ENCODE results near the gene POR. TPM values are rescaled to one million over a fixed set of nuclear protein-coding genes. Genes with fewer than 3 reads are reported as not detected.

Gene POR
- total RNA-seq, 1 experiment from 2014 or later = 151 TPM

DNA sequence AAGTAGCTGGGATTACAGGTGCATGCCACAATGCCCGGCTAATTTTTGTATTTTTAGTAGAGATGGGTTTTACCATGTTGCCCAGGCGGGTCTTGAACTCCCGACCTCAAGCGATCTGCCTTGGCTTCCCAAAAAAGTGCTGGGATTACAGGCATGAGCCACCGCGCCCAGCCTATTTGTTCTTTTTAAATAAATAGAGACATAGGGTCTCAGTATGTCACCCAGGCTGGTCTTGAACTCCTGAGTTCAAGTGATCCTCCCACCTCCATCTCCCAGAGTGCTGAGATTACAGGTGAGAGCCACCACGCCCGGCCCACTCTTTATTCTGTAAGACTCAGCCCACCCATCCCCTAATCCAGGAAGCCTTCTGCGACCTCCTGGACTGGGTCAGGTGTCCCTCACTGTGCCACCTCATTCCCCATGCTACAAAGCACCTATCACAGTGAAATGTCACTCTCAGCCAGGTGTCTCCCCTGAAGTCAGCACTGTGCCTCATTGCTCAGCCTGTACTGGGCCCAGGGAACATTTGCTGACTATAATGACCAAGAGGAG is 76.7 kb downstream of the POR start:
- TF ChIP-seq ESRRA (CRISPR knock-in tag; IDR thresholded peaks at IDR 0.05; ENCODE audit: borderline replicate concordance) = no peak
- TF ChIP-seq ZNF423 (CRISPR knock-in tag; IDR thresholded peaks at IDR 0.05) = no peak
- no peak for TF ChIP-seq PRRX2 (CRISPR knock-in tag; IDR thresholded peaks at IDR 0.05)
- TF ChIP-seq, protein P1, sequence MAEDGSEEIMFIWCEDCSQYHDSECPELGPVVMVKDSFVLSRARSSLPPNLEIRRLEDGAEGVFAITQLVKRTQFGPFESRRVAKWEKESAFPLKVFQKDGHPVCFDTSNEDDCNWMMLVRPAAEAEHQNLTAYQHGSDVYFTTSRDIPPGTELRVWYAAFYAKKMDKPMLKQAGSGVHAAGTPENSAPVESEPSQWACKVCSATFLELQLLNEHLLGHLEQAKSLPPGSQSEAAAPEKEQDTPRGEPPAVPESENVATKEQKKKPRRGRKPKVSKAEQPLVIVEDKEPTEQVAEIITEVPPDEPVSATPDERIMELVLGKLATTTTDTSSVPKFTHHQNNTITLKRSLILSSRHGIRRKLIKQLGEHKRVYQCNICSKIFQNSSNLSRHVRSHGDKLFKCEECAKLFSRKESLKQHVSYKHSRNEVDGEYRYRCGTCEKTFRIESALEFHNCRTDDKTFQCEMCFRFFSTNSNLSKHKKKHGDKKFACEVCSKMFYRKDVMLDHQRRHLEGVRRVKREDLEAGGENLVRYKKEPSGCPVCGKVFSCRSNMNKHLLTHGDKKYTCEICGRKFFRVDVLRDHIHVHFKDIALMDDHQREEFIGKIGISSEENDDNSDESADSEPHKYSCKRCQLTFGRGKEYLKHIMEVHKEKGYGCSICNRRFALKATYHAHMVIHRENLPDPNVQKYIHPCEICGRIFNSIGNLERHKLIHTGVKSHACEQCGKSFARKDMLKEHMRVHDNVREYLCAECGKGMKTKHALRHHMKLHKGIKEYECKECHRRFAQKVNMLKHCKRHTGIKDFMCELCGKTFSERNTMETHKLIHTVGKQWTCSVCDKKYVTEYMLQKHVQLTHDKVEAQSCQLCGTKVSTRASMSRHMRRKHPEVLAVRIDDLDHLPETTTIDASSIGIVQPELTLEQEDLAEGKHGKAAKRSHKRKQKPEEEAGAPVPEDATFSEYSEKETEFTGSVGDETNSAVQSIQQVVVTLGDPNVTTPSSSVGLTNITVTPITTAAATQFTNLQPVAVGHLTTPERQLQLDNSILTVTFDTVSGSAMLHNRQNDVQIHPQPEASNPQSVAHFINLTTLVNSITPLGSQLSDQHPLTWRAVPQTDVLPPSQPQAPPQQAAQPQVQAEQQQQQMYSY (CRISPR knock-in tag; IDR thresholded peaks at IDR 0.05) = no peak
- TF ChIP-seq KAT7 (CRISPR knock-in tag; IDR thresholded peaks at IDR 0.05; ENCODE audit: borderline replicate concordance) = no peak
- no peak for TF ChIP-seq RORB (CRISPR knock-in tag; IDR thresholded peaks at IDR 0.05)
- TF ChIP-seq ZNF263 (CRISPR knock-in tag; IDR thresholded peaks at IDR 0.05; ENCODE audit: low read depth) = no peak
- TF ChIP-seq, protein P2, sequence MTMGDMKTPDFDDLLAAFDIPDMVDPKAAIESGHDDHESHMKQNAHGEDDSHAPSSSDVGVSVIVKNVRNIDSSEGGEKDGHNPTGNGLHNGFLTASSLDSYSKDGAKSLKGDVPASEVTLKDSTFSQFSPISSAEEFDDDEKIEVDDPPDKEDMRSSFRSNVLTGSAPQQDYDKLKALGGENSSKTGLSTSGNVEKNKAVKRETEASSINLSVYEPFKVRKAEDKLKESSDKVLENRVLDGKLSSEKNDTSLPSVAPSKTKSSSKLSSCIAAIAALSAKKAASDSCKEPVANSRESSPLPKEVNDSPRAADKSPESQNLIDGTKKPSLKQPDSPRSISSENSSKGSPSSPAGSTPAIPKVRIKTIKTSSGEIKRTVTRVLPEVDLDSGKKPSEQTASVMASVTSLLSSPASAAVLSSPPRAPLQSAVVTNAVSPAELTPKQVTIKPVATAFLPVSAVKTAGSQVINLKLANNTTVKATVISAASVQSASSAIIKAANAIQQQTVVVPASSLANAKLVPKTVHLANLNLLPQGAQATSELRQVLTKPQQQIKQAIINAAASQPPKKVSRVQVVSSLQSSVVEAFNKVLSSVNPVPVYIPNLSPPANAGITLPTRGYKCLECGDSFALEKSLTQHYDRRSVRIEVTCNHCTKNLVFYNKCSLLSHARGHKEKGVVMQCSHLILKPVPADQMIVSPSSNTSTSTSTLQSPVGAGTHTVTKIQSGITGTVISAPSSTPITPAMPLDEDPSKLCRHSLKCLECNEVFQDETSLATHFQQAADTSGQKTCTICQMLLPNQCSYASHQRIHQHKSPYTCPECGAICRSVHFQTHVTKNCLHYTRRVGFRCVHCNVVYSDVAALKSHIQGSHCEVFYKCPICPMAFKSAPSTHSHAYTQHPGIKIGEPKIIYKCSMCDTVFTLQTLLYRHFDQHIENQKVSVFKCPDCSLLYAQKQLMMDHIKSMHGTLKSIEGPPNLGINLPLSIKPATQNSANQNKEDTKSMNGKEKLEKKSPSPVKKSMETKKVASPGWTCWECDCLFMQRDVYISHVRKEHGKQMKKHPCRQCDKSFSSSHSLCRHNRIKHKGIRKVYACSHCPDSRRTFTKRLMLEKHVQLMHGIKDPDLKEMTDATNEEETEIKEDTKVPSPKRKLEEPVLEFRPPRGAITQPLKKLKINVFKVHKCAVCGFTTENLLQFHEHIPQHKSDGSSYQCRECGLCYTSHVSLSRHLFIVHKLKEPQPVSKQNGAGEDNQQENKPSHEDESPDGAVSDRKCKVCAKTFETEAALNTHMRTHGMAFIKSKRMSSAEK (CRISPR knock-in tag; IDR thresholded peaks at IDR 0.05; ENCODE audit: borderline replicate concordance) = no peak
- TF ChIP-seq, protein P3, sequence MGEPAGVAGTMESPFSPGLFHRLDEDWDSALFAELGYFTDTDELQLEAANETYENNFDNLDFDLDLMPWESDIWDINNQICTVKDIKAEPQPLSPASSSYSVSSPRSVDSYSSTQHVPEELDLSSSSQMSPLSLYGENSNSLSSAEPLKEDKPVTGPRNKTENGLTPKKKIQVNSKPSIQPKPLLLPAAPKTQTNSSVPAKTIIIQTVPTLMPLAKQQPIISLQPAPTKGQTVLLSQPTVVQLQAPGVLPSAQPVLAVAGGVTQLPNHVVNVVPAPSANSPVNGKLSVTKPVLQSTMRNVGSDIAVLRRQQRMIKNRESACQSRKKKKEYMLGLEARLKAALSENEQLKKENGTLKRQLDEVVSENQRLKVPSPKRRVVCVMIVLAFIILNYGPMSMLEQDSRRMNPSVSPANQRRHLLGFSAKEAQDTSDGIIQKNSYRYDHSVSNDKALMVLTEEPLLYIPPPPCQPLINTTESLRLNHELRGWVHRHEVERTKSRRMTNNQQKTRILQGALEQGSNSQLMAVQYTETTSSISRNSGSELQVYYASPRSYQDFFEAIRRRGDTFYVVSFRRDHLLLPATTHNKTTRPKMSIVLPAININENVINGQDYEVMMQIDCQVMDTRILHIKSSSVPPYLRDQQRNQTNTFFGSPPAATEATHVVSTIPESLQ (CRISPR knock-in tag; IDR thresholded peaks at IDR 0.05) = no peak
- TF ChIP-seq ETV6 (CRISPR knock-in tag; IDR thresholded peaks at IDR 0.05) = no peak
- TF ChIP-seq, protein P4, sequence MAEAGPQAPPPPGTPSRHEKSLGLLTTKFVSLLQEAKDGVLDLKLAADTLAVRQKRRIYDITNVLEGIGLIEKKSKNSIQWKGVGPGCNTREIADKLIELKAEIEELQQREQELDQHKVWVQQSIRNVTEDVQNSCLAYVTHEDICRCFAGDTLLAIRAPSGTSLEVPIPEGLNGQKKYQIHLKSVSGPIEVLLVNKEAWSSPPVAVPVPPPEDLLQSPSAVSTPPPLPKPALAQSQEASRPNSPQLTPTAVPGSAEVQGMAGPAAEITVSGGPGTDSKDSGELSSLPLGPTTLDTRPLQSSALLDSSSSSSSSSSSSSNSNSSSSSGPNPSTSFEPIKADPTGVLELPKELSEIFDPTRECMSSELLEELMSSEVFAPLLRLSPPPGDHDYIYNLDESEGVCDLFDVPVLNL (CRISPR knock-in tag; IDR thresholded peaks at IDR 0.05; ENCODE audit: borderline replicate concordance, low read depth) = no peak
- TF ChIP-seq, protein P5, sequence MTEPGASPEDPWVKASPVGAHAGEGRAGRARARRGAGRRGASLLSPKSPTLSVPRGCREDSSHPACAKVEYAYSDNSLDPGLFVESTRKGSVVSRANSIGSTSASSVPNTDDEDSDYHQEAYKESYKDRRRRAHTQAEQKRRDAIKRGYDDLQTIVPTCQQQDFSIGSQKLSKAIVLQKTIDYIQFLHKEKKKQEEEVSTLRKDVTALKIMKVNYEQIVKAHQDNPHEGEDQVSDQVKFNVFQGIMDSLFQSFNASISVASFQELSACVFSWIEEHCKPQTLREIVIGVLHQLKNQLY (CRISPR knock-in tag; IDR thresholded peaks at IDR 0.05) = no peak
- TF ChIP-seq GTF2I (CRISPR knock-in tag; conservative IDR thresholded peaks at IDR 0.05) = no peak
- TF ChIP-seq ZNF219 (CRISPR knock-in tag; IDR thresholded peaks at IDR 0.05; ENCODE audit: borderline replicate concordance) = no peak
- no peak for TF ChIP-seq FOXJ3 (CRISPR knock-in tag; IDR thresholded peaks at IDR 0.05; ENCODE audit: borderline replicate concordance)
- TF ChIP-seq SMAD3 (CRISPR knock-in tag; IDR thresholded peaks at IDR 0.05; ENCODE audit: borderline replicate concordance) = no peak
- no peak for TF ChIP-seq SOX15 (CRISPR knock-in tag; IDR thresholded peaks at IDR 0.05)
- no peak for TF ChIP-seq ZNF671 (CRISPR knock-in tag; IDR thresholded peaks at IDR 0.05)
- no peak for TF ChIP-seq HMGA2 (CRISPR knock-in tag; IDR thresholded peaks at IDR 0.05)
- no peak for TF ChIP-seq EMX1 (CRISPR knock-in tag; IDR thresholded peaks at IDR 0.05)
- Mint-ChIP-seq H3K27ac (no peak overlapping the region), H3K36me3 (peaks cover 9% of the 10 kb centered on the region), H3K27me3 (ENCODE audit: low read depth) (no peaks in the 10 kb centered on the region), H3K4me1 (peaks cover 24% of the 10 kb centered on the region), H3K4me3 (no peak overlapping the region), H3K9me3 (no peaks in the 10 kb centered on the region)
- DNase-seq (ENCODE audit: low spot score) = no peak
- ChIA-PET CTCF (interaction anchor here (0.6 to 2.0 kb wide), 7 partner anchors 10 to 323 kb away, joined by 3 to 9 read pairs (median 4); no protein-coding TSS in a partner anchor), POLR2A (no interaction called here)
- no peak for ATAC-seq

Data from WTC11 (cell line).